GM12878 (cell line): Measurements from ENCODE around the gene CDC5L. TPM values are rescaled to one million over a fixed set of nuclear protein-coding genes. Genes with fewer than 3 reads are reported as not detected.

Experiments used
- ATF2 ChIP-seq: IDR thresholded peaks from 2 replicates; pipeline ENCODE4 v1.6.1; 2012; ENCODE audit warnings: low read length, inconsistent platforms
- CBX3 ChIP-seq: fragments of 200-600 bp; sonication (generic); IDR thresholded peaks from 2 replicates; pipeline ENCODE4 v1.6.1; 2016; ENCODE audit warnings: low read depth, borderline replicate concordance
- CEBPZ ChIP-seq: fragments of 150-350 bp; IDR thresholded peaks from 2 replicates; pipeline ENCODE4 v1.6.1; 2016; ENCODE audit warnings: low read depth, low read length
- CTCF ChIP-seq, 3 experiments: IDR thresholded peaks in 2 of 3; conservative IDR thresholded peaks in 1 of 3; 2 replicates each; pipeline ENCODE4 v1.5.1; 2011; ENCODE audit warnings: low read depth in 3 of 3, low read length in 3 of 3, mild to moderate bottlenecking in 3 of 3, control low read depth in 2 of 3, moderate library complexity in 2 of 3, inconsistent platforms in 1 of 3, mixed read lengths in 1 of 3; ENCODE audit not compliant: control insufficient read depth in 2 of 3, insufficient read depth in 1 of 3; ENCODE audit errors: extremely low read depth in 1 of 3
- FOS ChIP-seq: IDR thresholded peaks from 3 replicates; pipeline ENCODE4 v1.6.1; 2011; ENCODE audit warnings: borderline replicate concordance; ENCODE audit not compliant: insufficient read length; ENCODE audit errors: extremely low read depth
- HSF1 ChIP-seq: fragments of 150-350 bp; IDR thresholded peaks from 2 replicates; pipeline ENCODE4 v1.6.1; 2014; ENCODE audit warnings: mild to moderate bottlenecking, low read depth, low read length
- MTA2 ChIP-seq: fragments of 450-650 bp; IDR thresholded peaks from 2 replicates; pipeline ENCODE4 v1.6.1; 2016; ENCODE audit warnings: low read depth, mild to moderate bottlenecking, moderate library complexity
- PAX8 ChIP-seq: fragments of 450-650 bp; IDR thresholded peaks from 2 replicates; pipeline ENCODE4 v1.6.1; 2017; ENCODE audit warnings: mild to moderate bottlenecking, moderate library complexity
- RAD21 ChIP-seq: IDR thresholded peaks from 2 replicates; pipeline ENCODE4 v1.6.1; 2011; ENCODE audit warnings: mild to moderate bottlenecking, low read depth, low read length, moderate library complexity; ENCODE audit not compliant: insufficient read depth
- STAT1 ChIP-seq: fragments of 450-650 bp; conservative IDR thresholded peaks from 2 replicates; pipeline ENCODE4 v1.6.1; 2014; ENCODE audit warnings: antibody characterized with exemption, mild to moderate bottlenecking
- TCF12 ChIP-seq: IDR thresholded peaks from 2 replicates; pipeline ENCODE4 v1.6.1; 2011; ENCODE audit warnings: low read depth, mild to moderate bottlenecking, low read length
- polyA plus RNA-seq, 11 experiments: library from polyadenylated mRNA; depleted of rRNA in 4 of 11; unstranded in 6 of 11; stranded (reverse) in 5 of 11; fragments of >200 nt; fragmentation: Nextera tagmentation in 4 of 11; fragmentation: Illumina TruSeq in 1 of 11; extraction: Ambion mirVana in 4 of 11; extraction: Trizol in 1 of 11; gene quantifications; 1 replicate in 1 of 11; 2 replicates in 10 of 11; pipeline versions ENCODE4 v1.2.1 to v1.2.3, GENCODE V29; 2011 to 2016; ENCODE audit warnings: inconsistent platforms in 2 of 11, missing spikeins in 2 of 11, low read depth in 1 of 11
- total RNA-seq, 4 experiments: library from RNA; depleted of rRNA in 3 of 4; stranded (reverse); fragments of >200 nt in 3 of 4; fragmentation: Illumina TruSeq in 1 of 4; extraction: Trizol in 1 of 4; gene quantifications; 2 replicates each; pipeline versions ENCODE4 v1.2.1 to v1.2.3, GENCODE V29; 2013 to 2021
- TF ChIP-seq, protein P1 (sequence below): fragments of 450-650 bp; IDR thresholded peaks from 2 replicates; pipeline ENCODE4 v1.6.1; 2018; ENCODE audit warnings: mild to moderate bottlenecking, low read depth, moderate library complexity; ENCODE audit not compliant: partially characterized antibody

CDC5L gene
- total and polyA plus RNA-seq, 10 of the 15 experiments (the other 5 are each of a cell fraction or from before 2014, with no cell fraction given), result 13.2 to 29.4 (median 18.8) TPM

DNA sequence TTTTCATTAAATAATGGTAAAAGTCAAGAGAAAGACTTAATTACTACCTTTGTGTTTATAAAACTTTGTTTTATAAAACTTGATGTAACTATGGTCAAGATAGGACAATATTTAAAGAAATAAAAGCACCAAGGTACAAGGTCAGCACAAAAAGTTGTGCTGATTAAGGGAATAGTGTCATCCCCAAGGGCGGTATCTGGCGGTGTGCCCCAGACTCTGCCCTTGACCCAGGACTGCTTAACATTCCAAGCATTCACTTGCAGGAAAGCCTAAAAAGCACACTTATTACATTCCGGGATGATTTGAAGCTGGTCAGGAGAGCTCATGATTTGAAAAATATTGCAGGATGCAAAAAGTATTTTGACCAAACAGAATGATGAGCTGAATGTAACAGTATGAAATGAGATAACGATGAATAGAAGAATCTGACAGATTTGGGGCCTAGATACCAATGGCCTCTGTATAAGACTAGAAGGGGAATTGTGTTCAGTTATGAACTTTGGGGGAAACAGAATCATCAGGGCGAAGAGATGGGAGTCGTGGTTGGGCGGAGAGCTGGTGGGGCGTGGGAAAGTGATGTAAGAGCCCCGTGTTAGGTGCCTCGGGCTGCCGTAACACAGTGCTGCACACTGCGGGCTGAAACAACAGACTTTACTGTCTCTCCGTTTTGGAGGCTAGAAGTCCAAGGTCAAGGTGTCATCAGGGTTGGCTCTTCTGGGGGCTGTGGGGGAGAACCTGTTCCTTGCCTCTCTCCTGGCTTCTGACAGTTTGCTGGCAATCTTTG lies 77.2 kb downstream of the CDC5L start (continued):
- TF ChIP-seq, protein P1, sequence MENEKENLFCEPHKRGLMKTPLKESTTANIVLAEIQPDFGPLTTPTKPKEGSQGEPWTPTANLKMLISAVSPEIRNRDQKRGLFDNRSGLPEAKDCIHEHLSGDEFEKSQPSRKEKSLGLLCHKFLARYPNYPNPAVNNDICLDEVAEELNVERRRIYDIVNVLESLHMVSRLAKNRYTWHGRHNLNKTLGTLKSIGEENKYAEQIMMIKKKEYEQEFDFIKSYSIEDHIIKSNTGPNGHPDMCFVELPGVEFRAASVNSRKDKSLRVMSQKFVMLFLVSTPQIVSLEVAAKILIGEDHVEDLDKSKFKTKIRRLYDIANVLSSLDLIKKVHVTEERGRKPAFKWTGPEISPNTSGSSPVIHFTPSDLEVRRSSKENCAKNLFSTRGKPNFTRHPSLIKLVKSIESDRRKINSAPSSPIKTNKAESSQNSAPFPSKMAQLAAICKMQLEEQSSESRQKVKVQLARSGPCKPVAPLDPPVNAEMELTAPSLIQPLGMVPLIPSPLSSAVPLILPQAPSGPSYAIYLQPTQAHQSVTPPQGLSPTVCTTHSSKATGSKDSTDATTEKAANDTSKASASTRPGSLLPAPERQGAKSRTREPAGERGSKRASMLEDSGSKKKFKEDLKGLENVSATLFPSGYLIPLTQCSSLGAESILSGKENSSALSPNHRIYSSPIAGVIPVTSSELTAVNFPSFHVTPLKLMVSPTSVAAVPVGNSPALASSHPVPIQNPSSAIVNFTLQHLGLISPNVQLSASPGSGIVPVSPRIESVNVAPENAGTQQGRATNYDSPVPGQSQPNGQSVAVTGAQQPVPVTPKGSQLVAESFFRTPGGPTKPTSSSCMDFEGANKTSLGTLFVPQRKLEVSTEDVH, result no peak
- no peak for TF ChIP-seq RAD21
- no peak for TF ChIP-seq CTCF (IDR thresholded peaks at IDR 0.05 in 2 of 3, conservative IDR thresholded peaks at IDR 0.05 in 1 of 3; ENCODE audit: control insufficient read depth in 2 of 3, extremely low read depth in 1 of 3, insufficient read depth in 1 of 3, low read depth in 3 of 3, low read length in 3 of 3)
- TF ChIP-seq PAX8, result no peak
- no peak for TF ChIP-seq CEBPZ
- no peak for TF ChIP-seq FOS
- no peak for TF ChIP-seq CBX3
- TF ChIP-seq HSF1, result no peak
- TF ChIP-seq MTA2, result no peak
- no peak for TF ChIP-seq STAT1
- TF ChIP-seq TCF12, result no peak
- TF ChIP-seq ATF2, result no peak
- TF ChIP-seq, all 136 proteins: peak for 0
